PC-3 (cell line): ENCODE measurements around the gene KSR1. TPM values are rescaled to one million over a fixed set of nuclear protein-coding genes. Genes with fewer than 3 reads are reported as not detected.

Experiments
- ATAC-seq: fragments of 200-7000 bp; cut with Tn5 transposase; 2 replicates; pipeline ENCODE4 v1.9.1; 2020; ENCODE audit warnings: mild to moderate bottlenecking, moderate library complexity
- BruUV-seq: library from RNA; stranded (reverse); fragments of 400-500 nt; replicated peaks from 2 replicates; lab custom pipeline; 2021; lab: Mats Ljungman, UMichigan
- CTCF ChIA-PET: fragments of 300-600 bp; sonication (Branson Sonifier 250); formaldehyde crosslinking; loops from one replicate; lab custom pipeline; 2022; ENCODE audit warnings: antibody characterized with exemption; lab: Charles Lee
- POLR2A ChIA-PET: fragments of 300-600 bp; sonication (Branson Sonifier 250); formaldehyde crosslinking; loops from one replicate; lab custom pipeline; 2022; ENCODE audit warnings: antibody characterized with exemption; ENCODE audit not compliant: unreplicated experiment; lab: Charles Lee
- DNase-seq: peaks from one replicate; pipeline ENCODE4 v3.0.0-alpha.2; 2015
- H2AFZ ChIP-seq: fragments of 300-600 bp; sonication (generic); 2 replicates; pipeline ENCODE4 v1.6.0; 2016; ENCODE audit warnings: antibody characterized with exemption, low read length
- H3F3A ChIP-seq: fragments of 300-600 bp; sonication (generic); one replicate; pipeline ENCODE4 v1.6.0; 2017; ENCODE audit warnings: antibody characterized with exemption, low read length, control low read depth, mild to moderate bottlenecking; ENCODE audit not compliant: unreplicated experiment
- H3K27ac ChIP-seq: fragments of 300-600 bp; sonication (generic); 2 replicates; pipeline ENCODE4 v1.5.1; 2016; ENCODE audit warnings: mild to moderate bottlenecking, low read length
- H3K27me3 ChIP-seq: fragments of 300-600 bp; sonication (generic); 2 replicates; pipeline ENCODE4 v1.6.1; 2016; ENCODE audit warnings: low read length, mixed read lengths
- H3K36me3 ChIP-seq: fragments of 300-600 bp; sonication (generic); 2 replicates; pipeline ENCODE4 v1.6.1; 2016; ENCODE audit warnings: low read depth, mixed run types, low read length, mixed read lengths
- H3K4me1 ChIP-seq: fragments of 300-600 bp; sonication (generic); 2 replicates; pipeline ENCODE4 v1.5.1; 2016; ENCODE audit warnings: low read length; ENCODE audit not compliant: insufficient read depth
- H3K4me2 ChIP-seq: fragments of 300-600 bp; sonication (generic); 2 replicates; pipeline ENCODE4 v1.6.0; 2016; ENCODE audit warnings: low read length
- H3K4me3 ChIP-seq: fragments of 300-600 bp; sonication (generic); 2 replicates; pipeline ENCODE4 v1.5.1; 2016; ENCODE audit warnings: mild to moderate bottlenecking, low read length, mixed read lengths
- H3K79me2 ChIP-seq: fragments of 300-600 bp; sonication (generic); 2 replicates; pipeline ENCODE4 v1.6.1; 2017; ENCODE audit warnings: low read length, mixed read lengths
- H3K9ac ChIP-seq: fragments of 300-600 bp; sonication (generic); 2 replicates; pipeline ENCODE4 v1.6.0; 2016; ENCODE audit warnings: mild to moderate bottlenecking, low read length
- H3K9me2 ChIP-seq: fragments of 300-600 bp; sonication (generic); replicated peaks from 2 replicates; pipeline ENCODE4 v1.6.1; 2016; ENCODE audit warnings: mixed run types, low read length, mixed read lengths
- H3K9me3 ChIP-seq: fragments of 300-600 bp; sonication (generic); 2 replicates; pipeline ENCODE4 v1.6.1; 2016; ENCODE audit warnings: low read length, mixed read lengths
- H4K20me1 ChIP-seq: fragments of 300-600 bp; sonication (generic); 2 replicates; pipeline ENCODE4 v1.6.1; 2016; ENCODE audit warnings: low read length, mixed read lengths
- EZH2 ChIP-seq: fragments of 300-600 bp; sonication (generic); IDR thresholded peaks from one replicate; pipeline ENCODE4 v1.6.1; 2017; ENCODE audit warnings: antibody characterized with exemption, mild to moderate bottlenecking, low read length; ENCODE audit not compliant: unreplicated experiment
- EZH2phosphoT487 ChIP-seq: fragments of 300-600 bp; sonication (generic); IDR thresholded peaks from 2 replicates; pipeline ENCODE4 v1.6.1; 2018; ENCODE audit warnings: mild to moderate bottlenecking, antibody characterized with exemption, low read length, borderline replicate concordance
- intact Hi-C: fragments of 100-400 bp; cut with micrococcal nuclease; formaldehyde crosslinking; loops from 2 replicates; pipeline ENCODE4 v1.9.0; 2023
- total RNA-seq: library from RNA; depleted of rRNA; stranded (reverse); fragments of >200 nt; gene quantifications from 2 replicates; pipeline ENCODE4 v1.2.3, GENCODE V29; 2014
- TF ChIP-seq, protein P1 (sequence below): fragments of 300-600 bp; sonication (generic); conservative IDR thresholded peaks from 2 replicates; pipeline ENCODE4 v1.5.1; 2017; ENCODE audit warnings: antibody characterized with exemption, low read depth, mild to moderate bottlenecking, low read length

The KSR1 gene
- total RNA-seq, 1 experiment from 2014 or later = 1.0 TPM

DNA sequence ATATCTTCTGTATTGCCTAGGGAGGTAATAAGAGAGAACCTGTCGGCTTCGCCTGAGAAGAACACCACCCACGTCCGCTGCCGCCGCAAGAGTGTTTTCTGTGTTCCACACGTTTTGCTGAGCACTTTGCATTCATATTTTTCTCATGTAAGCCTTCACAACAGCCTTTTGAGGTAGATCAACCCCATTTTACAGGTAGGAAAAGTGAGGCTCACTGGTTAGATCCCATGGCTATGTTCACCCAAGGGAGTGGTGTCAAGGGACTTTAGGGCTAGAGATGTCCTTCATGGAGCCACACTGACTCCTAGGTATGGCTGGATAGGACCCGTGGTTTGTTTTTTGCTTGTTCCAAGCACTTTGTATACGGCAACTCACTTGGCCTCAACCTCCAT, 87.7 kb downstream of the KSR1 start:
- Histone ChIP-seq H4K20me1 (no peaks in the 10 kb centered on the region), H3K36me3 (no peaks in the 10 kb centered on the region), H3K79me2 (no peaks in the 10 kb centered on the region), H3K9ac (no peak overlapping the region), H3K4me2 (no peak overlapping the region), H3K27me3 (no peaks in the 10 kb centered on the region), H3K9me2 (no peaks in the 10 kb centered on the region), H3K9me3 (no peaks in the 10 kb centered on the region), H3F3A (no peaks in the 10 kb centered on the region), H2AFZ (no peak overlapping the region), H3K4me3 (no peak overlapping the region), H3K4me1 (no peaks in the 10 kb centered on the region; the same call in 1 of the 2 replicates), H3K27ac (no peak overlapping the region)
- ChIA-PET CTCF (no interaction called here), POLR2A (no interaction called here)
- DNase-seq = no peak
- ATAC-seq = no peak
- intact Hi-C loops = no loop called here
- no TSS peak for BruUV-seq
- TF ChIP-seq EZH2phosphoT487 (no peak), EZH2 (no peak)
- TF ChIP-seq, protein P1, sequence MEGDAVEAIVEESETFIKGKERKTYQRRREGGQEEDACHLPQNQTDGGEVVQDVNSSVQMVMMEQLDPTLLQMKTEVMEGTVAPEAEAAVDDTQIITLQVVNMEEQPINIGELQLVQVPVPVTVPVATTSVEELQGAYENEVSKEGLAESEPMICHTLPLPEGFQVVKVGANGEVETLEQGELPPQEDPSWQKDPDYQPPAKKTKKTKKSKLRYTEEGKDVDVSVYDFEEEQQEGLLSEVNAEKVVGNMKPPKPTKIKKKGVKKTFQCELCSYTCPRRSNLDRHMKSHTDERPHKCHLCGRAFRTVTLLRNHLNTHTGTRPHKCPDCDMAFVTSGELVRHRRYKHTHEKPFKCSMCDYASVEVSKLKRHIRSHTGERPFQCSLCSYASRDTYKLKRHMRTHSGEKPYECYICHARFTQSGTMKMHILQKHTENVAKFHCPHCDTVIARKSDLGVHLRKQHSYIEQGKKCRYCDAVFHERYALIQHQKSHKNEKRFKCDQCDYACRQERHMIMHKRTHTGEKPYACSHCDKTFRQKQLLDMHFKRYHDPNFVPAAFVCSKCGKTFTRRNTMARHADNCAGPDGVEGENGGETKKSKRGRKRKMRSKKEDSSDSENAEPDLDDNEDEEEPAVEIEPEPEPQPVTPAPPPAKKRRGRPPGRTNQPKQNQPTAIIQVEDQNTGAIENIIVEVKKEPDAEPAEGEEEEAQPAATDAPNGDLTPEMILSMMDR = no peak

DNA sequence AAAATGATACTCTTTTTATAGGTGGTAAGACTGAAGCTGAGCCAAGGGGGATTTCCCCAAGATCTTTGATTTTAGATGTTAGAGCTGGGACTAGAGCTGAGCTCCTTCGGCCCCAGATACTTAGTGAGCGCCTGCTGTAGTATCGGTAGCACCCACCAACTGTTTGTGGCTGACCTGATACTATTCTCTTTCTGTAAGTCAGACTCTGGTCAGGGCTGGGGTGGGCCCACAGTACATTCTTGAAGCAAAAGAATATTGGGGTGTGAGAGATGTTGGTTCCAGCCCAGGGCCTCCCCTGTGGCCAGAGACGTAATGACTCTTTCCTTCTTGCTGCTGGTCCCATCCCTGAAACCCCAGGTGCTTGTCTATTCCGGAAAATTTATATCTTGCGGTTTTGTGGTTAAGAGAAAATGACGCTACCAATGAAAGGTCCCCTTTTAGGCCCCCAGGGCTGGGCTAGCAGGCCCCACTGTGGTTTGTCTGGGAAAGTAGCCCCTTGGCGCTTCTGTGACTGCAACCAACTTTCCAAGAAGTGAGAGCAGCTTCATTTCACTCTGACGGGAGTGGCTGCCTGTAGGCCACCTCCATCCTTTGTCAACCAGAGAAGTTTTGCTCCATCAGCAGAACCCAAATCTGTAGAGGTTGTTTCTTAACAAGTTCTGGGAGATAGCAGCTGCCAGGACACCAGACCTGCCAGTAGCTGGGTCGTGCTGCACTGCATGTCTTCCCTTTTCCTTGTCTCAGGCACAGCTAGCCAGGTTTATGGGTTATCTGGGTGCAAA, 88.3 kb downstream of the KSR1 start:
- Histone ChIP-seq H3K9me3 (no peaks in the 10 kb centered on the region), H3K4me2 (no peak overlapping the region), H3K4me3 (no peak overlapping the region), H3K27ac (no peak overlapping the region), H4K20me1 (no peaks in the 10 kb centered on the region), H3K9me2 (no peaks in the 10 kb centered on the region), H3K9ac (no peak overlapping the region), H2AFZ (no peak overlapping the region), H3F3A (no peaks in the 10 kb centered on the region), H3K27me3 (no peaks in the 10 kb centered on the region), H3K79me2 (no peaks in the 10 kb centered on the region), H3K4me1 (no peaks in the 10 kb centered on the region; the same call in 1 of the 2 replicates), H3K36me3 (no peaks in the 10 kb centered on the region)
- BruUV-seq = no TSS peak
- TF ChIP-seq EZH2phosphoT487 (no peak), EZH2 (no peak)
- TF ChIP-seq, protein P1 = no peak
- ChIA-PET CTCF (no interaction called here), POLR2A (no interaction called here)
- intact Hi-C loops = no loop called here
- no peak for DNase-seq
- no peak for ATAC-seq

DNA sequence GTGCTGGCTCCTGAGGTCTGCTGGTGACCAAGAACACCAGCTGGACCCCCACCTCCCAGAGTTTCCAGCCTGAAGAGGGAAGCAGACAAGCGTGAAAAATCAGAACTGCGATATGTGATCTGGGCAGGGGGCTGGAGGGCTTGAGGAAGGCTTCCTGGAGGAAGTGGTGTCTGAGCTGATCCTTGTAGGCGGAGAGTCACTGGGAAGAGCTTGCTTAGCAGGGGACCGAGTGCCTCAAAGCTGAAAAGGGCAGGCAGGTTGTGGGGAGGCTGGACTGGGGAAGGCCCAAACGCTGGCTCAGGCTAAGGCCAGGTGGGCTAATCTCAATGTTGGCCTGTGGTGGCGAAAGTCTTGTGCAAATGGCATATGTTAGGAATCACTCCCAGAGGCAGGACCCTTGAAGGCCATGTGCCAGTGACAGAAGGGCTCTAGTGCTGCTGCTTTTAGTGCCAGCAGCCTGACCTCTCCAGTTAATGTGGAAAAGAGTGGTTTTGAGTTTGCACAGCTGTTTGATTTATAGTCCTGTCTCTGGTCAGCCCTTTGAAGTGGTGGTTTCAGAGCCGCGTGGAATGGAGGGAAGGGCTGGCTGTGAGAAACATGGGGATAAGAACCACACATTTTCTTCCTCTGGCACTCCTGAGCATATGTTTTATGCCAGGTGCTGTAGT, 89.4 kb downstream of the KSR1 start:
- Histone ChIP-seq H2AFZ (no peak overlapping the region), H3K36me3 (no peaks in the 10 kb centered on the region), H3K27me3 (no peaks in the 10 kb centered on the region), H4K20me1 (no peaks in the 10 kb centered on the region), H3K4me1 (peaks cover 3% of the 10 kb centered on the region), H3F3A (no peaks in the 10 kb centered on the region), H3K27ac (no peak overlapping the region), H3K4me2 (no peak overlapping the region), H3K4me3 (no peak overlapping the region), H3K79me2 (no peaks in the 10 kb centered on the region), H3K9me2 (no peaks in the 10 kb centered on the region), H3K9me3 (no peaks in the 10 kb centered on the region), H3K9ac (no peak overlapping the region)
- ATAC-seq (no peak), DNase-seq (no peak)
- POLR2A ChIA-PET = no interaction called here
- no peak for TF ChIP-seq EZH2
- TF ChIP-seq, protein P1 = no peak
- intact Hi-C loops = no loop called here
- no TSS peak for BruUV-seq
- CTCF ChIA-PET = no interaction called here
